ENCODE results near the gene RSAD2.
"Not testable (repeated sequence)": the region's sequence is repeated elsewhere in the genome, so short reads cannot be mapped to it uniquely, and the experiment has no call there.

RSAD2 gene

GRCh38 chr2:6934758-6935651, 57.4 kb downstream of the RSAD2 start:
- Histone ChIP-seq H3K79me2 (ENCODE audit: insufficient read depth, low read length) (no peaks in the 10 kb centered on the region), H4K20me1 (ENCODE audit: insufficient read depth, low read length) (no peaks in the 10 kb centered on the region), H3K27me3 (ENCODE audit: insufficient read depth, low read length) (no peaks in the 10 kb centered on the region), H3K9me3 (ENCODE audit: low read length) (no peaks in the 10 kb centered on the region), H3K4me2 (ENCODE audit: low read length) (no peak overlapping the region), H3K9me2 (ENCODE audit: low read depth, low read length) (no peaks in the 10 kb centered on the region), H3K9ac (ENCODE audit: low read length) (no peak overlapping the region), H3F3A (ENCODE audit: insufficient read depth, low read length) (no peaks in the 10 kb centered on the region), H2AFZ (ENCODE audit: low read length) (no peak overlapping the region), H3K27ac (ENCODE audit: low read depth, low read length, poor library complexity, severe bottlenecking) (no peak overlapping the region), H3K4me1 (ENCODE audit: insufficient read depth, low read length, severe bottlenecking) (no peaks in the 10 kb centered on the region), H3K4me3 (ENCODE audit: low read depth, low read length, poor library complexity, severe bottlenecking) (no peak overlapping the region), H3K36me3 (ENCODE audit: insufficient read depth, low read length) (no peaks in the 10 kb centered on the region)
- TF ChIP-seq EZH2 (IDR thresholded peaks at IDR 0.05; ENCODE audit: borderline replicate concordance, low read length), result no peak
- no peak for TF ChIP-seq CTCF (IDR thresholded peaks at IDR 0.05; ENCODE audit: low read length)

DNA sequence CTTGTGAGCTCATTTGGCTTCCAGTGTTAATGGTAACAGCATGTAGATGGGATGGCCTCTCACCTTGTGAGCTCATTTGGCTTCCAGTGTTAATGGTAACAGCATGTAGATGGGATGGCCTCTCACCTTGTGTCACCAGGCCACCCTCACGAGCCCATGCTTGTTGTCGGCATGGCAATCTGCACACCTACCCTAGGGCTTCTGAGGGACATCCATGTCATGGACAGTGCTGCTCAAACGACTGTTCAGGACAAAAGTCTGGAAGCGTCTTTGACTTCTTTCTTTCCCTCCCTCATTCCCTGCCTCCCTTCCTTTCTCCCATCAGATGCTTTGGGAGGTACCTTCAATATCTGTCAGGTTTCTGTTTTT, 58.1 kb downstream of the RSAD2 start:
- not testable (repeated sequence) for H3K9me2 ChIP-seq (ENCODE audit: low read depth, low read length); H3K79me2 ChIP-seq (ENCODE audit: insufficient read depth, low read length); H3K27me3 ChIP-seq (ENCODE audit: insufficient read depth, low read length); H4K20me1 ChIP-seq (ENCODE audit: insufficient read depth, low read length); H3K36me3 ChIP-seq (ENCODE audit: insufficient read depth, low read length); H3F3A ChIP-seq (ENCODE audit: insufficient read depth, low read length); H3K9ac ChIP-seq (ENCODE audit: low read length); H3K27ac ChIP-seq (ENCODE audit: low read depth, low read length, poor library complexity, severe bottlenecking); H3K4me3 ChIP-seq (ENCODE audit: low read depth, low read length, poor library complexity, severe bottlenecking); H3K9me3 ChIP-seq (ENCODE audit: low read length); H3K4me1 ChIP-seq (ENCODE audit: insufficient read depth, low read length, severe bottlenecking); H2AFZ ChIP-seq (ENCODE audit: low read length); H3K4me2 ChIP-seq (ENCODE audit: low read length)

GRCh38 chr2:6937157-6937556, 59.6 kb downstream of the RSAD2 start:
- Histone ChIP-seq H3K27ac (ENCODE audit: low read depth, low read length, poor library complexity, severe bottlenecking) (no peak overlapping the region), H3K9me2 (ENCODE audit: low read depth, low read length) (no peaks in the 10 kb centered on the region), H3K79me2 (ENCODE audit: insufficient read depth, low read length) (no peaks in the 10 kb centered on the region), H4K20me1 (ENCODE audit: insufficient read depth, low read length) (no peaks in the 10 kb centered on the region), H3K36me3 (ENCODE audit: insufficient read depth, low read length) (no peaks in the 10 kb centered on the region), H3K9ac (ENCODE audit: low read length) (no peak overlapping the region), H3K4me1 (ENCODE audit: insufficient read depth, low read length, severe bottlenecking) (no peaks in the 10 kb centered on the region), H3K27me3 (ENCODE audit: insufficient read depth, low read length) (no peaks in the 10 kb centered on the region), H2AFZ (ENCODE audit: low read length) (no peak overlapping the region), H3K4me3 (ENCODE audit: low read depth, low read length, poor library complexity, severe bottlenecking) (no peak overlapping the region), H3K9me3 (ENCODE audit: low read length) (no peaks in the 10 kb centered on the region), H3K4me2 (ENCODE audit: low read length) (no peak overlapping the region), H3F3A (ENCODE audit: insufficient read depth, low read length) (no peaks in the 10 kb centered on the region)
- no peak for TF ChIP-seq EZH2 (IDR thresholded peaks at IDR 0.05; ENCODE audit: borderline replicate concordance, low read length)
- no peak for TF ChIP-seq CTCF (IDR thresholded peaks at IDR 0.05; ENCODE audit: low read length)

DNA sequence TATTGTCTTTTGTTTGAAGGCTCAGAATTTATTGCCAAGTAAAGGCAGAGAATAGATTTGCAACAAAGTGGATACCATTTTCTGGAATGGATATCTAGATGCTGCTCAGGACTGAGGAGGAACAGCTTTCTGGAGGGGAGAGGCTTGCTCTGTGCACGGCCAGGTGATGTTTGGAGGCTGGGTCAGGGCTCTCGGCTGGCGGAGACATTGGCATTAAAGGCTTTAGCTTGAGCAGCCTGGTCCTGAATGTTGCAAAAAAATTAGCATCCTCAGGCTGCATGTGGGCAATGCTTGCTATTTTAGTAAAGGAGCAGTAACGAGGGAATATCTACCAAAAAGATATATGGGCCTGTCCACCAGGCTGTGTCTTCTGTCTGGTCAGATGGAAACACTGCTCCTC, 60.0 kb downstream of the RSAD2 start:
- Histone ChIP-seq H3K4me3 (ENCODE audit: low read depth, low read length, poor library complexity, severe bottlenecking) (no peak overlapping the region), H3K9ac (ENCODE audit: low read length) (no peak overlapping the region), H3K27ac (ENCODE audit: low read depth, low read length, poor library complexity, severe bottlenecking) (no peak overlapping the region), H3F3A (ENCODE audit: insufficient read depth, low read length) (no peaks in the 10 kb centered on the region), H3K27me3 (ENCODE audit: insufficient read depth, low read length) (no peaks in the 10 kb centered on the region), H3K4me2 (ENCODE audit: low read length) (no peak overlapping the region), H3K9me3 (ENCODE audit: low read length) (no peaks in the 10 kb centered on the region), H4K20me1 (ENCODE audit: insufficient read depth, low read length) (no peaks in the 10 kb centered on the region), H3K79me2 (ENCODE audit: insufficient read depth, low read length) (no peaks in the 10 kb centered on the region), H2AFZ (ENCODE audit: low read length) (no peak overlapping the region), H3K36me3 (ENCODE audit: insufficient read depth, low read length) (no peaks in the 10 kb centered on the region), H3K4me1 (ENCODE audit: insufficient read depth, low read length, severe bottlenecking) (no peaks in the 10 kb centered on the region), H3K9me2 (ENCODE audit: low read depth, low read length) (no peaks in the 10 kb centered on the region)
- TF ChIP-seq CTCF (IDR thresholded peaks at IDR 0.05; ENCODE audit: low read length) (no peak), EZH2 (IDR thresholded peaks at IDR 0.05; ENCODE audit: borderline replicate concordance, low read length) (no peak)
